Panc1 (cell line): ENCODE measurements around the gene TMEM236. TPM values are rescaled to one million over a fixed set of nuclear protein-coding genes. Genes with fewer than 3 reads are reported as not detected.

ENCODE experiments used
- microRNA-seq: library from miRNA; unstranded; fragments of <30 nt; microRNA quantifications from one replicate; pipeline ENCODE4 v1.1.0, GENCODE V29; 2020; ENCODE audit not compliant: unreplicated experiment
- total RNA-seq: library from RNA; stranded (reverse); gene quantifications from one replicate; pipeline ENCODE4 v1.2.1, GENCODE V29; 2021; ENCODE audit not compliant: unreplicated experiment

Gene TMEM236
- total RNA-seq, 1 experiment from 2014 or later: 0.05 TPM

Small RNAs within 50 kb of the gene (microRNA-seq; reads per million reads assigned to microRNA genes)
- gene MIR511: not detected

Other genes with a start within 250 kb of the TMEM236 start
- 53.1 TPM for gene HACD1, start 134.8 kb upstream of the TMEM236 start, total RNA-seq
- gene STAM, start 108.0 kb upstream of the TMEM236 start, total RNA-seq: 18.9 TPM
- 0.21 TPM for gene MRC1, start 57.1 kb downstream of the TMEM236 start, total RNA-seq
- not detected for gene SLC39A12, start 199.7 kb downstream of the TMEM236 start, total RNA-seq